Activated effector memory CD4-positive, alpha-beta T cell treated with anti-CD3 and anti-CD28 coated beads, Interleukin-2, amount 50 U/mL, for 16 hours (primary cell): ENCODE results near the gene CYP2E1.
"Not testable (repeated sequence)": the region's sequence is repeated elsewhere in the genome, so short reads cannot be mapped to it uniquely, and the experiment has no call there.

Experiments used
- DNase-seq: peaks from one replicate; pipeline ENCODE4 v3.0.0-alpha.2; 2020

CYP2E1 gene

GRCh38 chr10:133528845-133529575 is 1.8 kb downstream of the CYP2E1 start:
- no peak for DNase-seq

GRCh38 chr10:133529576-133529946 is 2.4 kb downstream of the CYP2E1 start:
- DNase-seq: no peak

- DNase-seq: no peak
Observed at GRCh38 chr10:133530506-133530905, 3.3 kb downstream of the CYP2E1 start.

- no peak for DNase-seq
Observed at GRCh38 chr10:133532871-133533270, 5.7 kb downstream of the CYP2E1 start.

- no peak for DNase-seq
Observed at GRCh38 chr10:133534417-133534816, 7.3 kb downstream of the CYP2E1 start.

GRCh38 chr10:133536198-133536597 is 9.0 kb downstream of the CYP2E1 start:
- DNase-seq: no peak

GRCh38 chr10:133537546-133538545 is 10.7 kb downstream of the CYP2E1 start:
- no peak for DNase-seq

GRCh38 chr10:133541441-133541975 is 14.3 kb downstream of the CYP2E1 start:
- DNase-seq: not testable (repeated sequence)

GRCh38 chr10:133544506-133544905 is 17.3 kb downstream of the CYP2E1 start:
- DNase-seq: no peak

GRCh38 chr10:133554600-133554999 is 27.4 kb downstream of the CYP2E1 start:
- DNase-seq: no peak

- DNase-seq: no peak
Observed at GRCh38 chr10:133555521-133555920, 28.4 kb downstream of the CYP2E1 start.

GRCh38 chr10:133557381-133557780 is 30.2 kb downstream of the CYP2E1 start:
- no peak for DNase-seq

- DNase-seq: no peak
Observed at GRCh38 chr10:133559216-133559615, 32.1 kb downstream of the CYP2E1 start.

- DNase-seq: no peak
Observed at GRCh38 chr10:133564816-133565215, 37.7 kb downstream of the CYP2E1 start.

- peak; percentile 66 for DNase-seq
Observed at GRCh38 chr10:133565441-133566294, 38.5 kb downstream of the CYP2E1 start, which contains the start of gene SYCE1. TSS of gene SYCE1 (minus strand) at chr10:133565583. CDS start at chr10:133565529, 54 bp downstream.

- DNase-seq: no peak
Observed at GRCh38 chr10:133567119-133567518, 40.0 kb downstream of the CYP2E1 start.

- no peak for DNase-seq
Observed at GRCh38 chr10:133567609-133568286, 40.6 kb downstream of the CYP2E1 start.

- no peak for DNase-seq
Observed at GRCh38 chr10:133568287-133568614, 41.1 kb downstream of the CYP2E1 start.

- DNase-seq: not testable (repeated sequence)
Observed at GRCh38 chr10:133568831-133569527, 41.8 kb downstream of the CYP2E1 start.

GRCh38 chr10:133569801-133570200 is 42.6 kb downstream of the CYP2E1 start:
- not testable (repeated sequence) for DNase-seq

- DNase-seq: not testable (repeated sequence)
Observed at GRCh38 chr10:133572055-133572454, 44.9 kb downstream of the CYP2E1 start.
